Inflammatory macrophage treated with lipopolysaccharide for 1 hour (primary cell): ENCODE data around the gene RPGRIP1L.

Experiments used
- DNase-seq, 2 donors: peaks; one replicate each; pipeline ENCODE4 v3.0.0-alpha.2; 2020 to 2022

Gene RPGRIP1L

GRCh38 chr16:53703590-53704444 lies at the start of gene RPGRIP1L, which contains the start of gene FTO:
RPGRIP1L (minus strand) TSS chr16:53703859; CDS start chr16:53700723, 3,136 bp downstream.
FTO (plus strand) TSS chr16:53704156.
- DNase-seq, result peak; percentile 98 to 99

- no peak for DNase-seq
These were observed 49.8 kb upstream of the RPGRIP1L start for GRCh38 chr16:53753431-53753830.

GRCh38 chr16:53752560-53752959 lies 48.9 kb upstream of the RPGRIP1L start:
- no peak for DNase-seq

- no peak for DNase-seq
These were observed 42.2 kb upstream of the RPGRIP1L start for GRCh38 chr16:53745753-53746266.

- DNase-seq, result no peak
These were observed 41.4 kb upstream of the RPGRIP1L start for GRCh38 chr16:53745086-53745485.

GRCh38 chr16:53744449-53744848 lies 40.8 kb upstream of the RPGRIP1L start:
- DNase-seq, result no peak

- peak; percentile 8 to 29 for DNase-seq
These were observed 39.5 kb upstream of the RPGRIP1L start for GRCh38 chr16:53743149-53743566.

GRCh38 chr16:53741546-53741945 lies 37.9 kb upstream of the RPGRIP1L start:
- no peak for DNase-seq

- no peak for DNase-seq
These were observed 37.4 kb upstream of the RPGRIP1L start for GRCh38 chr16:53740933-53741531.

- no peak for DNase-seq
These were observed 36.8 kb upstream of the RPGRIP1L start for GRCh38 chr16:53740476-53740875.

GRCh38 chr16:53737552-53737951 lies 33.9 kb upstream of the RPGRIP1L start:
- DNase-seq, result no peak

GRCh38 chr16:53736297-53736696 lies 32.6 kb upstream of the RPGRIP1L start:
- no peak for DNase-seq

- DNase-seq, result no peak
These were observed 31.2 kb upstream of the RPGRIP1L start for GRCh38 chr16:53734908-53735307.

- DNase-seq, result no peak
These were observed 28.8 kb upstream of the RPGRIP1L start for GRCh38 chr16:53732296-53732929.

- no peak for DNase-seq
These were observed 27.0 kb upstream of the RPGRIP1L start for GRCh38 chr16:53730693-53731092.

- no peak for DNase-seq
These were observed 23.0 kb upstream of the RPGRIP1L start for GRCh38 chr16:53726625-53727024.

- DNase-seq, result no peak
These were observed 17.4 kb upstream of the RPGRIP1L start for GRCh38 chr16:53721017-53721416.

- DNase-seq, result no peak
These were observed 13.9 kb upstream of the RPGRIP1L start for GRCh38 chr16:53717577-53717976.

GRCh38 chr16:53715023-53715384 lies 11.3 kb upstream of the RPGRIP1L start:
- DNase-seq, result no peak

GRCh38 chr16:53714205-53715022 lies 10.8 kb upstream of the RPGRIP1L start:
- DNase-seq, result no peak

- DNase-seq, result no peak
These were observed 9.9 kb upstream of the RPGRIP1L start for GRCh38 chr16:53713403-53714204.

- no peak for DNase-seq
These were observed 8.4 kb upstream of the RPGRIP1L start for GRCh38 chr16:53712065-53712464.
